Rectal smooth muscle tissue (tissue), 1 donor: ENCODE results near the gene TTC39B.
A peak's percentile ranks its signal among the peaks of the same experiment; 100 is the strongest.

Experiments
- H3K27ac ChIP-seq: one replicate; pipeline ENCODE4 v1.7.0; 2013; ENCODE audit warnings: low read depth, low read length, inconsistent platforms
- H3K27me3 ChIP-seq: one replicate; pipeline ENCODE4 v1.7.0; 2013; ENCODE audit warnings: low read length; ENCODE audit not compliant: control insufficient read depth, insufficient read depth
- H3K36me3 ChIP-seq: one replicate; pipeline ENCODE4 v1.7.0; 2013; ENCODE audit warnings: low read length; ENCODE audit not compliant: control insufficient read depth, insufficient read depth
- H3K4me1 ChIP-seq: one replicate; pipeline ENCODE4 v1.7.0; 2013; ENCODE audit warnings: low read length; ENCODE audit not compliant: control insufficient read depth, insufficient read depth
- H3K4me3 ChIP-seq: one replicate; pipeline ENCODE4 v1.7.0; 2013; ENCODE audit warnings: low read length
- H3K9ac ChIP-seq: one replicate; pipeline ENCODE4 v1.7.0; 2013; ENCODE audit warnings: low read length

Gene TTC39B

DNA sequence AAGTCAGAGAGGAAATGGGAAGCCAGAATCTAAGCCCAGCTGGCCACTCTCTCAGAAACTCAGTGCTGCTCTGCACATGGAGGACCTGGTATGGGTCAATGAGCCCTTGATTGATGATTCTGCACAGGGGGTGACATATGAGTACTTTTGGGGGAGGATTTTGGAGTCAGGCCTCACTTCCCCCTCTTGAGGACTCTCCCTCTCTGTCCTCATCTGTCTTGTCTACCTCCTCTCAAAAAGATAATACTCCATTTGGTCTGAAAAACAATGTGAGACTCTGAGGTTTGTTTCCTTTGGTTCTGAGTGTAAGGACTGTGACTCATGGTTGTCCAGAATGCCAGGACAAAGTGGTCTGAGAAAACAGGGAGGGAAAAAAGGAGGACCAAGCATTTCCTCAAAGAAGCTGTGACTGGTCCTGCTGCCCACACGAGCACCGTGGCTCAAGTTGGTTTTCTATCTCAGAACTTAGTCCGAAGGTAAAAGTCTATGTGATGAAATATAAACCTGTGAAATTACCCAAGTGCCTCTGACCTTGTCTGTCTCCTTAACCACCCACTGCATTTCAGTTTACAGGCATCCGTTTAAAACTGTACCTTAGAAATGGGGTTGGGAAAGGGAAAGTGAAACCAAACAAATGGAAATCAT is 11.1 kb downstream of the TTC39B start:
- H3K4me3 ChIP-seq = peak overlapping the region; percentile 66
- peak overlapping the region; percentile 87 for H3K27ac ChIP-seq
- H3K4me1 ChIP-seq = peaks cover 16% of the 10 kb centered on the region

GRCh38 chr9:15294604-15295003 is 12.4 kb downstream of the TTC39B start:
- Histone ChIP-seq H3K4me3 (no peak overlapping the region), H3K4me1 (peaks cover 16% of the 10 kb centered on the region), H3K27ac (peak overlapping the region; percentile 87), H3K9ac (no peak overlapping the region), H3K36me3 (no peaks in the 10 kb centered on the region), H3K27me3 (no peaks in the 10 kb centered on the region)

More for the DNA sequence above, 11.1 kb downstream of the TTC39B start:
- H3K9ac ChIP-seq = peak overlapping the region; percentile 54
- no peaks in the 10 kb centered on the region for H3K27me3 ChIP-seq
- H3K36me3 ChIP-seq = no peaks in the 10 kb centered on the region

DNA sequence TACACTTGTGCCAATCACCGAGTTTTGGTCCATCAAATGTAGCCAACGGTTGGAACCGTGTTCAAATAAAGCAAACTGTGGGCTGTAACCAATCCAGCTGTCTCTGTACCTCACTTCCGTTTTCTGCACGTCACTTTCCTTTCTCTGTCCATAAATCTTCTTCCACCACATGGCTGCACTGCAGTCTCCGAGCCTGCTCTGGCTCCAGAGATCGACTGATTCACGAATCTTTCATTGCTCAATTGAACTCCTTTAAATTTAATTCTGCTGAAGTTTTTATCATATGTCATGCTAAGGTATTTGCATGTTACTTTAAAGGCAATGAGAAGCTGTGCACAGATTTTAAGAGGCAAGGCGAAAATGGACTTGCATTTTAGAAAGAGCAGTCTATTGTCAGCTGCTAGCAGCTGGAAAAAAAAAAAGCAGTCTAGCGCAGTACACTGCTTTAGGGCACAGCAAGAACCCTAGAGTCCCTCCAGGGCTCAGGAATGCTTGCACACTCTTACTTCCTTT is 13.2 kb downstream of the TTC39B start:
- Histone ChIP-seq H3K27ac (peak overlapping the region; percentile 31), H3K4me1 (peaks cover 16% of the 10 kb centered on the region), H3K9ac (no peak overlapping the region)

DNA sequence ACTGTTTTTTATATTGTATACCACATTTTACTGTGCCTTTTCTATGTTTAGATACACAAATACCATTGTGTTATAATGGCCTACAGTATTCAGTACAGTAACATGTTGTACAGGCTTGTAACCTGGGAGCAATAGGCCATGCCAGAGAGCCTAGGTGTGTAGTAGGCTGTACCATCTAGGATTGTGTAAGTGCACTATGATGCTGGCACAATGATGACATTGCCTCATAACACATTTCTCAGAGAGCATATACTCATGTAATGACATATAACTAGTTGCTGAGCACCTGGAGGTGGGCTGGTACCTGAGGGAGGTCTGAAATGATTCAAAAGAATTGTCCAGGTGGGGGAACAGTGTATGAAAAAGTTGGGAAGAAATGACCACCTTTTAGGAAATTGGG is 13.9 kb downstream of the TTC39B start:
- Histone ChIP-seq H3K4me3 (no peak overlapping the region), H3K4me1 (peaks cover 16% of the 10 kb centered on the region), H3K36me3 (no peaks in the 10 kb centered on the region), H3K9ac (no peak overlapping the region), H3K27me3 (no peaks in the 10 kb centered on the region), H3K27ac (peak overlapping the region; percentile 31)

More for the DNA sequence above, 13.2 kb downstream of the TTC39B start:
- no peaks in the 10 kb centered on the region for H3K27me3 ChIP-seq
- no peaks in the 10 kb centered on the region for H3K36me3 ChIP-seq
- peak overlapping the region; percentile 32 for H3K4me3 ChIP-seq

DNA sequence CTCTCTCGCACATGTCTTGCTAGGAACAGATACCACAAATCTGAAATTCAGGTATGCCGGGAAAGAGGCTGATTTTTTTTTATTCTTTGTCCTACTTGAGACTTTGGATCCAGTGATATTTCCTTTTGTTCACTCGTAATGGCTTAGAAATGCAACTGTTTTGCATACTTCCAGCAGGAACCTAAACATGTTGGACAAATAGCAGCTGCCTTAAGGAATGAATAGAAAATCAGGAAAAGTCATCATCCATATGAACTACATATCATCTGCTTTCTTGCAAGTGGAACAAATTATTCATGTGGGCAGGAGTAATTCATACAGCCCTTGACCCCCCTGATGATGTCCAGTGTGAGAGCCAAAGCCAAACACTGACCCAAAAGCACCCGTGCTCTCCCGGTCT is 17.4 kb downstream of the TTC39B start:
- Histone ChIP-seq H3K27ac (no peak overlapping the region), H3K4me3 (no peak overlapping the region), H3K4me1 (peaks cover 7% of the 10 kb centered on the region), H3K9ac (no peak overlapping the region), H3K27me3 (no peaks in the 10 kb centered on the region), H3K36me3 (no peaks in the 10 kb centered on the region)

DNA sequence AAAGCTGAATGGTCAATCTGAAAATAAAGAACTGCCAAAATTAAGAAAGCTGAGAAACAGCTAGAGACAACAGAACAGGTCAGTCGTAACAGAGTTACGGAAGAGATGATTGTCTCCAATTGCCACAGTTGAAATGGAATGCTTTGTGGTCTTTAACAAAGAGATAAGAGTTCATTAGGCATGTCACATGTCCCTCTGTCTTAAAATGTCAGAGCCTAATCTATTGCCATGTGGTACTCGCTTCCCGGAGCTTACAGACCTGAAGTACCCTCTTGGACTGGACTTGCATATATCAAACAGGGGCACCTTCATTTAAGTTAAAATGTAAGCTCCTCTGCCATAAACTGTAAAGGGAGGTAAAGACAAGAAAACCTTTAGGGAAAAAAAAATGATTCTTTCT is 19.7 kb downstream of the TTC39B start:
- Histone ChIP-seq H3K27me3 (no peaks in the 10 kb centered on the region), H3K27ac (no peak overlapping the region), H3K4me3 (no peak overlapping the region), H3K9ac (no peak overlapping the region), H3K36me3 (no peaks in the 10 kb centered on the region), H3K4me1 (no peaks in the 10 kb centered on the region)

DNA sequence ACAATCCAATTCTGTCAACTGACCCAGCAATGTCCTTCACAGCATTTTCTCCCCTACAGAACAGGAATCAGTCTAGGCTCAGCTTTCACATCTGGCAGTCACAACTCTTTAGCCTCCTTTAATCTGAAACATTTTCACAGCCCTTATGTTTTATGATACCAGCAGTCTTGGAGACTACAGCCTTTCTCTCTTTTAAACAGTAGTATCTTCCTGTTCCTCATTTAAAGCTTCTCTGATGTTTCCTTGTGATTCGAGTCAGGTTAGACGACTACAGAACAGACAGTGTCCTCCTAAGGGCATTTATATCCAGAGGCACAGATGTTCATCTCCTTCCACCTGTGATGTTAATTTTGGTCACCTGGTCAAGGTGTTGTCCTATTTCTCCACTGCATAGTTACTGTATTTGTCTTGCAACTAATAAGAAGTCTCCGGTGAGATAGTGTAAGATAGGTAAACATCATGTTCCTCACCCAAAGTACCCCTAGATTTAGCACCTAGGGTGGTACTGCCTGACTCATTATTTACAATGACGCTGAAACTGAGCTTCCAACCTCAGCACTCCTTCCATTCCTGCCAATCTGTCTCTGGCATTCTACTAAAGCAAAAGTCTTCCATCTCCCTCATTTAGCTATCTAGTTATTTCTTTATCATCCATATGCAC is 20.7 kb downstream of the TTC39B start:
- no peak overlapping the region for H3K27ac ChIP-seq
- no peaks in the 10 kb centered on the region for H3K36me3 ChIP-seq
- no peaks in the 10 kb centered on the region for H3K4me1 ChIP-seq
- H3K4me3 ChIP-seq = no peak overlapping the region
- no peaks in the 10 kb centered on the region for H3K27me3 ChIP-seq
- no peak overlapping the region for H3K9ac ChIP-seq

- Histone ChIP-seq H3K27me3 (no peaks in the 10 kb centered on the region), H3K4me3 (no peak overlapping the region), H3K36me3 (no peaks in the 10 kb centered on the region), H3K4me1 (peaks cover 5% of the 10 kb centered on the region), H3K9ac (no peak overlapping the region), H3K27ac (no peak overlapping the region)
Observed at GRCh38 chr9:15282567-15283285, 24.3 kb downstream of the TTC39B start.

DNA sequence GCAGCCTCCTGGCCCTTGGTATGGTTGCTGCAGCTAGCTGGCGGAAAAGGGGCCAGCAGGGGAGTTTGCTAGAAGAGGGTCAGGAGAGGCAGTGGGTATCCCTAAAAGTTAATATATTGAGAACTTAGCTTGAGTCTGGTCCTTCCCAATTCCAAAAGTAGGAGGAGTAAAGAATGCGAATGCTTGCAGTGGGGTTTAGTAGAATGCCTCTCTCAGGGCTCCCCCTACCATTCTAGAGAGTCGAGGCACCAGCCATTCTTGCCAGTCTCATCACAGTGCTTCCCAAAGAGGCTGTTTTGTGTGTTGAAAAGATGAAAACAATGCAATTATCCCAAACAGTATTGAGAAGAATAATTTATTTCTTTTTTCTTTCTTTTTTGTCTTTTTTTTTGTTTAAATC is 26.4 kb downstream of the TTC39B start:
- Histone ChIP-seq H3K9ac (no peak overlapping the region), H3K27me3 (no peaks in the 10 kb centered on the region), H3K27ac (no peak overlapping the region), H3K4me1 (peaks cover 5% of the 10 kb centered on the region), H3K36me3 (no peaks in the 10 kb centered on the region), H3K4me3 (no peak overlapping the region)

GRCh38 chr9:15278839-15279238 is 28.2 kb downstream of the TTC39B start:
- Histone ChIP-seq H3K9ac (no peak overlapping the region), H3K4me3 (no peak overlapping the region), H3K36me3 (no peaks in the 10 kb centered on the region), H3K27me3 (no peaks in the 10 kb centered on the region), H3K27ac (no peak overlapping the region), H3K4me1 (peaks cover 5% of the 10 kb centered on the region)

GRCh38 chr9:15278091-15278687 is 28.8 kb downstream of the TTC39B start:
- peaks cover 5% of the 10 kb centered on the region for H3K4me1 ChIP-seq
- H3K4me3 ChIP-seq = no peak overlapping the region
- no peak overlapping the region for H3K9ac ChIP-seq
- H3K27ac ChIP-seq = no peak overlapping the region
- H3K36me3 ChIP-seq = no peaks in the 10 kb centered on the region
- H3K27me3 ChIP-seq = no peaks in the 10 kb centered on the region

- H3K27ac ChIP-seq = no peak overlapping the region
Observed at GRCh38 chr9:15277400-15278090, 29.5 kb downstream of the TTC39B start.

More at GRCh38 chr9:15277400-15278090, 29.5 kb downstream of the TTC39B start:
- Histone ChIP-seq H3K4me1 (peaks cover 5% of the 10 kb centered on the region), H3K27me3 (no peaks in the 10 kb centered on the region), H3K4me3 (no peak overlapping the region), H3K36me3 (no peaks in the 10 kb centered on the region), H3K9ac (no peak overlapping the region)
